ENCODE measurements around the gene ZNF83. TPM values are rescaled to one million over a fixed set of nuclear protein-coding genes. Genes with fewer than 3 reads are reported as not detected.
"Not testable (repeated sequence)": the region's sequence is repeated elsewhere in the genome, so short reads cannot be mapped to it uniquely, and the experiment has no call there.

ZNF83 gene
- total RNA-seq, 2 experiments from 2014 or later, result 25.3 to 25.9 TPM

- ChIA-PET POLR2A (no interaction called here), CTCF (no interaction called here)
Observed at GRCh38 chr19:52646571-52647217, 8.5 kb upstream of the ZNF83 start.

GRCh38 chr19:52640916-52641315 is 2.8 kb upstream of the ZNF83 start:
- POLR2A ChIA-PET, result no interaction called here
- CTCF ChIA-PET, result interaction anchor here (1.0 kb wide), 1 partner anchor 16 kb away, joined by 3 read pairs; no protein-coding TSS in a partner anchor

DNA sequence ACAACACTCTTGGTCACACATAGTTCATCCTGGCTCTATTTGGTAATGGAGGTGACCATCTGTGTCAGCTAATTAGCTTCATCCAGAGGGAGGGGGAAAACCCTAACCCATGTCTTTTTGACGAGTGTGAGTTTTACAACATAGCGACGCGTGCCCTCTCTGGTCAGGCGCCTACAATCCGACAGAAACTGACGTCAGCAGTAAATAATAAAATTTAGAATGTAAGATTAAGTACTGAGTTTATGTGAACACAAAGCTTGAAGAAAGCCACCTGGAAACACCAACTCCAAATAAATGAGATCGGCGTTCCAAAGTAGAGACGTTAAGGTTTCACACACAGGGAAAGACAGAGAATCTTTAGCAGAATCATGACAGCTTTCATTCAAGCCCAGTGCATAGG is 1.8 kb upstream of the ZNF83 start:
- ChIA-PET POLR2A (no interaction called here), CTCF (interaction anchor here (0.5 kb wide), 1 partner anchor 1856 kb away, joined by 3 read pairs; no protein-coding TSS in a partner anchor)

GRCh38 chr19:52638601-52639000 is 446 bp upstream of the ZNF83 start:
- ChIA-PET POLR2A (no interaction called here), CTCF (no interaction called here)

DNA sequence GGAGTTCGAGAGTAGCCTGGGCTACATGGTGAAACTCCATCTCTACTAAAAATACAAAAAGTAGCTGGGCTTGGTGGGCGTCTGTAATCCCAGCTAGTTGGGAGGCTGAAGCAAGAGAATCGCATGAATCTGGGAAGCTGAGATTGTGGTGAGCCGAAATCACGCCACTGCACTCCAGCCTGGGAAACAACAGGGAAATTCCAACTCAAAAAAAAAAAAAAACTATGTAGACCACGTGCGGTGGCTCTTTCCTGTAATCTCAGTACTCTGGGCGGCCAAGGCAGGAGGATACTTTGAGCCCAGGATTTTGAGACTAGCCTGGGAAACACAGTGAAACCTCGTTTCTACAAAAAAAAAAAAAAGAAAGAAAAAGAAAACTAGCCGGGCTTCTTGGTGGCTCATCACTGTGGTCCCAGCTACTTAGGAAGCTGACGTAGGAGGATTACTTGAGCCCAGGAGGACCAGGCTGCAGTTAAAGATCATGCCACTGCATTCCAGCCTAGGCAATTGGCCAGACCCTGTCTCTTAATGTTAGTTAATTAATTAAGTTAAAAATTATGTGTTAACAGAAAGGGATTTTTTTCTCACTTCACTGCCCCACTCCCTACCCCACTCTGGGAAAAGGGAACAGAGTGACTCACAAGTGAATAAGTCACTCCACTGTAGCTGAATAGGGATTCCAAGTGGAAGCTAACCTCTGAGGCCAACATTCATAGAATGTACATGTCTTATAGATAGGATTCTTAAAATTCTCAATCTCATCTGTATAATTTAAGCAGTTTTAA is 2.2 kb downstream of the ZNF83 start:
- CTCF ChIA-PET, result interaction anchor here (0.7 kb wide), 1 partner anchor 17 kb away, joined by 3 read pairs; no protein-coding TSS in a partner anchor
- POLR2A ChIA-PET, result no interaction called here

GRCh38 chr19:52627441-52627840 is 10.7 kb downstream of the ZNF83 start:
- CTCF ChIA-PET, POLR2A ChIA-PET: not testable (repeated sequence)

- POLR2A ChIA-PET, result no interaction called here
- CTCF ChIA-PET, result no interaction called here
Observed at GRCh38 chr19:52626915-52627314, 11.2 kb downstream of the ZNF83 start.

- ChIA-PET CTCF (interaction anchor here (0.5 kb wide), 1 partner anchor 228 kb away, joined by 3 read pairs; no protein-coding TSS in a partner anchor), POLR2A (interaction anchor here (0.6 kb wide), 2 partner anchors 15 to 49 kb away, joined by 3 to 4 read pairs; no protein-coding TSS in a partner anchor)
Observed at GRCh38 chr19:52622261-52622660, 15.9 kb downstream of the ZNF83 start.

DNA sequence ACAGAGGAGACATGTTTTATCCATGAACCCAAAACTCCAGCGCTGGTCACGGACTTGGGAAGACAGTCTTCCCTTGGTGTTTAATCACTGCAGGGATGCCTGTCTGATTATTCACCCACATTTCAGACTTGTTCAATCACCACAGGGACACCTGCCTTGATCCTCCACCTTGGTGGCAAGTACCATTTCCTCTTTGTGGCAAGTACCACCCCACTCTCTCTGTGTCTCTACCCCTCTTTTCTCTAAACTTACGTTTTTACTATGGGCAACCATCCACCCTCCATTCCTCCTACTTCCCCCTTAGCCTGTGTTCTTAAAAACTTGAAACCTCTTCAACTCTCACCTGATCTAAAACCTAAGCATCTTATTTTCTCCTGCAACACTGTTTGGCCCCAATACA is 16.8 kb downstream of the ZNF83 start:
- CTCF ChIA-PET, result no interaction called here
- POLR2A ChIA-PET, result no interaction called here

GRCh38 chr19:52613299-52613906 is 24.8 kb downstream of the ZNF83 start:
- POLR2A ChIA-PET, result no interaction called here
- CTCF ChIA-PET, result no interaction called here

- POLR2A ChIA-PET, result no interaction called here
- CTCF ChIA-PET, result interaction anchor here (0.6 to 0.7 kb wide), 4 partner anchors 77 to 507 kb away, joined by 3 to 6 read pairs (median 4); no protein-coding TSS in a partner anchor
Observed at GRCh38 chr19:52603558-52604207, 34.5 kb downstream of the ZNF83 start.

GRCh38 chr19:52602941-52603340 is 35.2 kb downstream of the ZNF83 start:
- ChIA-PET CTCF (no interaction called here), POLR2A (interaction anchor here (0.6 kb wide), 1 partner anchor 205 kb away, joined by 4 read pairs; the partner anchor contains the start of gene ZNF528)

DNA sequence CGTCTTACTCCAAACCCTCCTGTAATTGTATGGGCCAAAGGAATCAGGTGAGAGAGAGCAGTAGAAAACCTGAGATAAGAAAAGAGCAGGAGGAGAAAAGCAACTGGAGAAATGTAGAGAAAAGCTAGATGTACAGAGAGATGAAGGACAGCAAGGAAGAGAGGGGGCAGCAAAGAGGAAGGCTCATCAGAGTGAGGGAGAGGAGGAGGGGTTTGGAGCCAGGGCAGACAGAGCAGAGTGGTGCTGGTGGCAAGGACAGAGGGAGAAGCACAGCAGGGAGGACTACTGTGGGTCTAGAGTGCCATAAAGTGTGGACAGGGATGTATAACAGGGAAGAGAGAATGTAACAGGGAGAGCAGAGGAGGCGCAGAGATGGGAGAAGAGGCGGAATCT is 36.2 kb downstream of the ZNF83 start:
- POLR2A ChIA-PET, result not testable (repeated sequence)
- CTCF ChIA-PET, result interaction anchor here (0.8 kb wide), 1 partner anchor 75 kb away, joined by 4 read pairs; no protein-coding TSS in a partner anchor

GRCh38 chr19:52601025-52601973 is 36.9 kb downstream of the ZNF83 start:
- CTCF ChIA-PET, result interaction anchor here (0.8 kb wide), 1 partner anchor 74 kb away, joined by 4 read pairs; no protein-coding TSS in a partner anchor
- POLR2A ChIA-PET, result no interaction called here

DNA sequence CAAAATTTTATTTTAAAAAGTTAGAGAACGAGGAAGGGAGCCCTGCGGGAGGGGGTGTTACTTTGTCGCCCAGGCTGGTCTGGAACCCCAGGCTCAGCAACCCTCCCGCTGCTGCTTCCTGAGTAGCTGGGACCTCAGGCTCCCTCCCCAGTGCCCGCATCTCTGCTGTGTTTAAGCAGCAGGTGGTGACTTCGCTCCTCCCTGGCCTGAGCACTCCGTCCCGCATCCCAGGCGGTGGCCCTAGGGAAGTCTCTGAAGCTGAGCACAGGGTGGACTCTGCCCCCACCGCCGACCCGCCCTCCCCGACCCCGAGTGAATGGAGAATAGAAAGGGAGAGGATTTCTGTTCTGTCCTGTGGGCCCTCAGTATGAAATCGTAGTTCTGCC is 37.5 kb downstream of the ZNF83 start:
- CTCF ChIA-PET, result no interaction called here

DNA sequence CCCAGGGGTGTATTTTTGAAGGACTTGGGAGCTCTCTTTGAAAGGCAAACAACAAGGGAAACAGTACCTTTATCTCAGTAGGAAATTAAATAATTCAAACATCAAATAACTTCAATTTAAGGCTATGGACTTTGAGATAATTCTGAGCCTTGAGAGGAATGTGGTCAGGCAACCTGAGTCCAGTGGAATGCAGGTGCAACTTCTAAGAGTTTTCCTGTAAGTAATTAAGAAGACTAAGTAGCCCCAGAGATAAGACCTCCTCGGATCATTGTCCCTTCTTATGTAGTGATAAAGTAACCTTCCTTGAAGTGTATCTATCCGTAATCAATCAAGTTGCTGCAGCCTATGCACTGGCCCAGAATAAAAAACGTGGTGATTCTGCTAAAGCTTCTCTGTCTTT is 38.9 kb downstream of the ZNF83 start:
- CTCF ChIA-PET, result no interaction called here
- POLR2A ChIA-PET, result interaction anchor here (0.7 kb wide), 1 partner anchor 459 kb away, joined by 3 read pairs; the partner anchor contains the start of gene ZNF616

More for the DNA sequence above, 37.5 kb downstream of the ZNF83 start:
- POLR2A ChIA-PET, result no interaction called here

GRCh38 chr19:52593441-52593840 is 44.7 kb downstream of the ZNF83 start:
- CTCF ChIA-PET, POLR2A ChIA-PET: not testable (repeated sequence)

- ChIA-PET CTCF (no interaction called here), POLR2A (no interaction called here)
Observed at GRCh38 chr19:52592301-52592700, 45.9 kb downstream of the ZNF83 start.

GRCh38 chr19:52590728-52591127 is 47.4 kb downstream of the ZNF83 start:
- POLR2A ChIA-PET, result no interaction called here

More at GRCh38 chr19:52590728-52591127, 47.4 kb downstream of the ZNF83 start:
- CTCF ChIA-PET, result interaction anchor here (0.7 kb wide), 1 partner anchor 1817 kb away, joined by 4 read pairs; no protein-coding TSS in a partner anchor

Measured in activated CD8-positive, alpha-beta memory T cell treated with anti-CD3 and anti-CD28 coated beads for 36 hours (primary cell).